ENCODE measurements around the gene HES7.

The HES7 gene

GRCh38 chr17:8143581-8144400 lies 19.9 kb upstream of the HES7 start:
- DNase-seq (ENCODE audit: low read depth), result no peak
- TF ChIP-seq MAX (IDR thresholded peaks at IDR 0.05; ENCODE audit: low read depth, low read length) (no peak), POLR2A (IDR thresholded peaks at IDR 0.05; ENCODE audit: extremely low read depth, insufficient read length) (no peak), MYC (IDR thresholded peaks at IDR 0.05; ENCODE audit: low read depth, low read length) (no peak)
- TF ChIP-seq, protein P1, sequence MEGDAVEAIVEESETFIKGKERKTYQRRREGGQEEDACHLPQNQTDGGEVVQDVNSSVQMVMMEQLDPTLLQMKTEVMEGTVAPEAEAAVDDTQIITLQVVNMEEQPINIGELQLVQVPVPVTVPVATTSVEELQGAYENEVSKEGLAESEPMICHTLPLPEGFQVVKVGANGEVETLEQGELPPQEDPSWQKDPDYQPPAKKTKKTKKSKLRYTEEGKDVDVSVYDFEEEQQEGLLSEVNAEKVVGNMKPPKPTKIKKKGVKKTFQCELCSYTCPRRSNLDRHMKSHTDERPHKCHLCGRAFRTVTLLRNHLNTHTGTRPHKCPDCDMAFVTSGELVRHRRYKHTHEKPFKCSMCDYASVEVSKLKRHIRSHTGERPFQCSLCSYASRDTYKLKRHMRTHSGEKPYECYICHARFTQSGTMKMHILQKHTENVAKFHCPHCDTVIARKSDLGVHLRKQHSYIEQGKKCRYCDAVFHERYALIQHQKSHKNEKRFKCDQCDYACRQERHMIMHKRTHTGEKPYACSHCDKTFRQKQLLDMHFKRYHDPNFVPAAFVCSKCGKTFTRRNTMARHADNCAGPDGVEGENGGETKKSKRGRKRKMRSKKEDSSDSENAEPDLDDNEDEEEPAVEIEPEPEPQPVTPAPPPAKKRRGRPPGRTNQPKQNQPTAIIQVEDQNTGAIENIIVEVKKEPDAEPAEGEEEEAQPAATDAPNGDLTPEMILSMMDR (IDR thresholded peaks at IDR 0.05; ENCODE audit: low read depth, low read length), result no peak
- H3K4me3 ChIP-seq (ENCODE audit: low read depth, low read length), result no peak overlapping the region

DNA sequence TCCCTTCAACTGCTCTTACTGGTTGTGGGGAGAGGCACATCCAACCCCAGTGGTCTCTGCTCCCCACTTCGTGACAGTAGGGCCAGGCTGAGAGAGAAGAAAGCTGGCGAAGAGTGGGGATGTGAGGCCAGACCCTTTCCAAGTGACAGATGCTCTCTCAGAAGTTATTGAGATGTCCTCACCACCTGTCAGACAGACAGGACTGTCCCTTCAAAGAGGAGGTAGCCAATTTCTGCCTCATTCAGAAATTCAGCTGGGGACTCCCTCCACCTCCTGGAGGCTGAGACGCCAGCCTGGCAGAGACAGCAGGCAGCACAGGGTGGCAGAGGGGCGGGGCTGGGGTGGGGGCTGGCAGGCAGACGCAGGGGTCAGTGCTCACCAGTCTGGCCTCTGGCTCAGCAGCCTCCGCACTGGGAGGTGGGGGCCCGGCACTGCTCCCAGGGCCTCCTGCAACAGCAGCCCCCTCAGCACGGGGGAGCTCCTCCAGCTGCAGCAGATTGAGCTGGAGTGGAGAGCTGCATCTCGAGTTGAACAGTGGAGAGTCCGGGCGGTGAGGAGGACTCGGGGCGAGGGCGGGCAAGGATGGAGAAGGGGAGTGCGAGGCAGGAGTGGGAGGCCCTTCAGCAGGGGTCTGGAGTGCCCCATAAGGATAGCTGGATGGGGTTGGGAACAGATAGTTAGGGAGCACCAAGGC lies 19.1 kb upstream of the HES7 start:
- no peak for TF ChIP-seq MAX (IDR thresholded peaks at IDR 0.05; ENCODE audit: low read depth, low read length)
- no peak for TF ChIP-seq MYC (IDR thresholded peaks at IDR 0.05; ENCODE audit: low read depth, low read length)
- TF ChIP-seq POLR2A (IDR thresholded peaks at IDR 0.05; ENCODE audit: extremely low read depth, insufficient read length), result no peak
- TF ChIP-seq, protein P1 (IDR thresholded peaks at IDR 0.05; ENCODE audit: low read depth, low read length), result no peak
- H3K4me3 ChIP-seq (ENCODE audit: low read depth, low read length), result no peak overlapping the region
- DNase-seq (ENCODE audit: low read depth), result no peak

GRCh38 chr17:8142158-8142886 lies 18.4 kb upstream of the HES7 start:
- TF ChIP-seq POLR2A (IDR thresholded peaks at IDR 0.05; ENCODE audit: extremely low read depth, insufficient read length), result no peak
- TF ChIP-seq MAX (IDR thresholded peaks at IDR 0.05; ENCODE audit: low read depth, low read length), result no peak
- TF ChIP-seq MYC (IDR thresholded peaks at IDR 0.05; ENCODE audit: low read depth, low read length), result no peak
- TF ChIP-seq, protein P1 (IDR thresholded peaks at IDR 0.05; ENCODE audit: low read depth, low read length), result no peak
- DNase-seq (ENCODE audit: low read depth), result no peak
- no peak overlapping the region for H3K4me3 ChIP-seq (ENCODE audit: low read depth, low read length)

- no peak for TF ChIP-seq MYC (IDR thresholded peaks at IDR 0.05; ENCODE audit: low read depth, low read length)
- TF ChIP-seq, protein P1 (IDR thresholded peaks at IDR 0.05; ENCODE audit: low read depth, low read length), result no peak
- TF ChIP-seq POLR2A (IDR thresholded peaks at IDR 0.05; ENCODE audit: extremely low read depth, insufficient read length), result no peak
- no peak for TF ChIP-seq MAX (IDR thresholded peaks at IDR 0.05; ENCODE audit: low read depth, low read length)
- no peak for DNase-seq (ENCODE audit: low read depth)
- H3K4me3 ChIP-seq (ENCODE audit: low read depth, low read length), result no peak overlapping the region
Observed at GRCh38 chr17:8141741-8142140, 17.8 kb upstream of the HES7 start.

- TF ChIP-seq MYC (IDR thresholded peaks at IDR 0.05; ENCODE audit: low read depth, low read length) (no peak), POLR2A (IDR thresholded peaks at IDR 0.05; ENCODE audit: extremely low read depth, insufficient read length) (no peak), MAX (IDR thresholded peaks at IDR 0.05; ENCODE audit: low read depth, low read length) (no peak)
- TF ChIP-seq, protein P1 (IDR thresholded peaks at IDR 0.05; ENCODE audit: low read depth, low read length), result no peak
- DNase-seq (ENCODE audit: low read depth), result no peak
- H3K4me3 ChIP-seq (ENCODE audit: low read depth, low read length), result no peak overlapping the region
Observed at GRCh38 chr17:8141045-8141444, 17.1 kb upstream of the HES7 start.
